GM18873 (cell line): ENCODE results near the gene NRXN3.

Source experiments
- ATAC-seq: cut with Tn5 transposase; IDR thresholded peaks from one replicate; pipeline ENCODE4 v1.9.1; 2021; ENCODE audit warnings: mild to moderate bottlenecking, moderate library complexity, moderate number of reproducible peaks; ENCODE audit not compliant: unreplicated experiment, low FRiP score

NRXN3 gene

GRCh38 chr14:79413734-79414428 is 1243.7 kb downstream of the NRXN3 start:
- no peak for ATAC-seq

- no peak for ATAC-seq
These were observed 1245.6 kb downstream of the NRXN3 start for GRCh38 chr14:79415726-79416125.

- no peak for ATAC-seq
These were observed 1247.8 kb downstream of the NRXN3 start for GRCh38 chr14:79417961-79418360.

- ATAC-seq: no peak
These were observed 1248.7 kb downstream of the NRXN3 start for GRCh38 chr14:79418649-79419415.

GRCh38 chr14:79419571-79420327 is 1249.6 kb downstream of the NRXN3 start:
- no peak for ATAC-seq

GRCh38 chr14:79420725-79421124 is 1250.6 kb downstream of the NRXN3 start:
- no peak for ATAC-seq

GRCh38 chr14:79421811-79422210 is 1251.6 kb downstream of the NRXN3 start:
- ATAC-seq: no peak

- ATAC-seq: no peak
These were observed 1254.3 kb downstream of the NRXN3 start for GRCh38 chr14:79424462-79424861.

GRCh38 chr14:79426103-79426755 is 1256.1 kb downstream of the NRXN3 start:
- ATAC-seq: no peak

- no peak for ATAC-seq
These were observed 1262.5 kb downstream of the NRXN3 start for GRCh38 chr14:79432640-79433039.

- ATAC-seq: no peak
These were observed 1266.2 kb downstream of the NRXN3 start for GRCh38 chr14:79436335-79436734.

GRCh38 chr14:79437951-79438350 is 1267.8 kb downstream of the NRXN3 start:
- no peak for ATAC-seq

GRCh38 chr14:79438696-79439342 is 1268.6 kb downstream of the NRXN3 start:
- no peak for ATAC-seq

GRCh38 chr14:79442786-79443185 is 1272.6 kb downstream of the NRXN3 start:
- no peak for ATAC-seq

- no peak for ATAC-seq
These were observed 1273.4 kb downstream of the NRXN3 start for GRCh38 chr14:79443602-79444001.

GRCh38 chr14:79448960-79449359 is 1278.8 kb downstream of the NRXN3 start:
- ATAC-seq: no peak

GRCh38 chr14:79451601-79452000 is 1281.4 kb downstream of the NRXN3 start:
- ATAC-seq: no peak

- no peak for ATAC-seq
These were observed 1283.1 kb downstream of the NRXN3 start for GRCh38 chr14:79453276-79453675.

GRCh38 chr14:79464468-79464867 is 1294.3 kb downstream of the NRXN3 start:
- ATAC-seq: no peak

GRCh38 chr14:79465651-79466050 is 1295.5 kb downstream of the NRXN3 start:
- ATAC-seq: no peak
